ENCODE measurements around the gene DMAC2.
A peak's percentile ranks its signal among the peaks of the same experiment; 100 is the strongest.

The DMAC2 gene

GRCh38 chr19:41427647-41428480 is 11.8 kb downstream of the DMAC2 start:
- H3K4me1 ChIP-seq (ENCODE audit: control insufficient read depth in 1 of 2, insufficient read depth in 2 of 2, low read length in 2 of 2): peaks cover 8 to 38% of the 10 kb centered on the region in 2 donors
- H3K4me3 ChIP-seq (ENCODE audit: low read depth in 1 of 2, low read length in 2 of 2): peak overlapping the region; percentile 70 to 78
- H3K27me3 ChIP-seq (ENCODE audit: low read depth, low read length): no peaks in the 10 kb centered on the region
- peaks cover 17 to 48% of the 10 kb centered on the region in 2 donors for H3K36me3 ChIP-seq (ENCODE audit: control insufficient read depth in 1 of 2, insufficient read depth in 2 of 2, low read length in 2 of 2)
- H3K9me3 ChIP-seq (ENCODE audit: control insufficient read depth in 1 of 2, low read length in 2 of 2): no peaks in the 10 kb centered on the region
- peak overlapping the region; percentile 74 for H3K27ac ChIP-seq (ENCODE audit: low read length)

DNA sequence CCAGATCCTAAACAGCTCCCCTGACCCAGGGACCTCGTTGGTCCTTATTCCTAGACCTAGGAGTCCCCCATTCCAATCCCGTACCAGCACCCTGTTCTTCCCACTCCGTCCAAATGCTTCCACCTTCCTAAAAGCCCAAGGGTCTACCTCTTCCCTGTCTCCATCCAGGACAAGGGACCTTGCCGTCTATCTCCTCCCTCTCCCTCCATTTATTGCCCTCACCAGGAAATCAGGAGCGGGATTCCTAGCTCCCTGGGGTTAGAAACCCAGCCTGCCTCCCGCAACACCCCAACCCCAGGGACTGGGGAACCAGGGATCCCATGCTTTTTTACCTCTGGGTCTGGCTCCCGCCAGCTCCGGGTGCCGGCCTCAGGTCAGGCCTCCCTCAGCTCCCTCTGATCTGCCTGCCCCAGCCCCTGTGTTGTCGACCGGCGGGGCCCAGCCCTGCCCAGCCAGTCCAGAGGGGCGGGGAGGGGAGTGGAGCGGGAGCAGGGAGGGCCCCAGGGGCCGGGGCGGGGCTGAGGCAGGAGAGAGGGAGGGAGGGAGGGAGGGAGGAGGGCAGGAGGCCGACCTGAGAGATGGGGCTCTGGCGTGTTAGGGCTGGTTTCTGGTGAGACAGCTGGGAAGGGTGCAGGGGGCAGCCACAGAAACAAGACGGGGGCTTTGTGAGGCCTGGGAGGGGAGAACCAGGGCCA is 12.6 kb downstream of the DMAC2 start, which contains the start of gene B3GNT8:
Gene B3GNT8 (minus strand): TSS at position 423 of the 695 bp plus-strand sequence. CDS start 596 bp downstream, outside the sequence.
- H3K4me3 ChIP-seq (ENCODE audit: low read depth in 1 of 2, low read length in 2 of 2): peak within 1 kb of the TSS; percentile 78 to 94
- no peaks in the 10 kb centered on the region for H3K27me3 ChIP-seq (ENCODE audit: low read depth, low read length)
- H3K27ac ChIP-seq (ENCODE audit: low read length): peak within 1 kb of the TSS; percentile 97
- peaks cover 17 to 48% of the 10 kb centered on the region in 2 donors for H3K36me3 ChIP-seq (ENCODE audit: control insufficient read depth in 1 of 2, insufficient read depth in 2 of 2, low read length in 2 of 2)
- H3K4me1 ChIP-seq (ENCODE audit: control insufficient read depth in 1 of 2, insufficient read depth in 2 of 2, low read length in 2 of 2): peaks cover 8 to 38% of the 10 kb centered on the region in 2 donors
- H3K9me3 ChIP-seq (ENCODE audit: control insufficient read depth in 1 of 2, low read length in 2 of 2): no peaks in the 10 kb centered on the region

- H3K4me1 ChIP-seq (ENCODE audit: control insufficient read depth in 1 of 2, insufficient read depth in 2 of 2, low read length in 2 of 2): peaks cover 8 to 45% of the 10 kb centered on the region in 2 donors
- peaks cover 9 to 44% of the 10 kb centered on the region in 2 donors for H3K36me3 ChIP-seq (ENCODE audit: control insufficient read depth in 1 of 2, insufficient read depth in 2 of 2, low read length in 2 of 2)
- peak overlapping the region; percentile 97 for H3K27ac ChIP-seq (ENCODE audit: low read length)
- H3K9me3 ChIP-seq (ENCODE audit: control insufficient read depth in 1 of 2, low read length in 2 of 2): no peaks in the 10 kb centered on the region
- no peaks in the 10 kb centered on the region for H3K27me3 ChIP-seq (ENCODE audit: low read depth, low read length)
- peak overlapping the region; percentile 78 to 94 for H3K4me3 ChIP-seq (ENCODE audit: low read depth in 1 of 2, low read length in 2 of 2)
These were observed 13.4 kb downstream of the DMAC2 start for GRCh38 chr19:41426116-41426841.

GRCh38 chr19:41425174-41426115 is 14.3 kb downstream of the DMAC2 start:
- H3K4me1 ChIP-seq (ENCODE audit: control insufficient read depth in 1 of 2, insufficient read depth in 2 of 2, low read length in 2 of 2): peaks cover 8 to 50% of the 10 kb centered on the region in 2 donors
- no peaks in the 10 kb centered on the region for H3K9me3 ChIP-seq (ENCODE audit: control insufficient read depth in 1 of 2, low read length in 2 of 2)
- peaks cover 7 to 46% of the 10 kb centered on the region in 2 donors for H3K36me3 ChIP-seq (ENCODE audit: control insufficient read depth in 1 of 2, insufficient read depth in 2 of 2, low read length in 2 of 2)
- peak overlapping the region; percentile 37 to 78 for H3K4me3 ChIP-seq (ENCODE audit: low read depth in 1 of 2, low read length in 2 of 2)
- H3K27me3 ChIP-seq (ENCODE audit: low read depth, low read length): no peaks in the 10 kb centered on the region
- H3K27ac ChIP-seq (ENCODE audit: low read length): peak overlapping the region; percentile 45

DNA sequence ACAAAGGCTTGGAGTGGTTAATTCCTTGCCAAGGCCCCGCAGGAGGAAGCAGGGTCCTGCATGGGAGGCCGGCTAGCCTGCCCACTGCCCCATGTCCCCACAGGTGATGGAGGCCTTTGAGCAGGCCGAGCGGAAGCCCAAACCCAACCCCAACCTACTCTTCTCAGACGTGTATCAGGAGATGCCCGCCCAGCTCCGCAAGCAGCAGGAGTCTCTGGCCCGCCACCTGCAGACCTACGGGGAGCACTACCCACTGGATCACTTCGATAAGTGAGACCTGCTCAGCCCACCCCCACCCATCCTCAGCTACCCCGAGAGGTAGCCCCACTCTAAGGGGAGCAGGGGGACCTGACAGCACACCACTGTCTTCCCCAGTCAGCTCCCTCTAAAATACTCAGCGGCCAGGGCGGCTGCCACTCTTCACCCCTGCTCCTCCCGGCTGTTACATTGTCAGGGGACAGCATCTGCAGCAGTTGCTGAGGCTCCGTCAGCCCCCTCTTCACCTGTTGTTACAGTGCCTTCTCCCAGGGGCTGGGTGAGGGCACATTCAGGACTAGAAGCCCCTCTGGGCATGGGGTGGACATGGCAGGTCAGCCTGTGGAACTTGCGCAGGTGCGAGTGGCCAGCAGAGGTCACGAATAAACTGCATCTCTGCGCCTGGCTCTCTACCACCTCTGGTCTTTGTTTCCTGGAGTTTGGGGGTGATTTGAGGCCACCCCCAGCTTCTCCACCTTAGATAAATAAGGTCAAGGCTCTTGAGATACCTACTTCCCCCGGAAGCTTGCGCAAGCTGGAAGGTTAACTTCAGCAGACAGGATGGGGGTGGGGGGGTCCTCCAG is 15.2 kb downstream of the DMAC2 start:
- Histone ChIP-seq H3K4me1 (ENCODE audit: control insufficient read depth in 1 of 2, insufficient read depth in 2 of 2, low read length in 2 of 2) (peaks cover 8 to 50% of the 10 kb centered on the region in 2 donors), H3K9me3 (ENCODE audit: control insufficient read depth in 1 of 2, low read length in 2 of 2) (no peaks in the 10 kb centered on the region), H3K4me3 (ENCODE audit: low read depth in 1 of 2, low read length in 2 of 2) (no peak overlapping the region), H3K27me3 (ENCODE audit: low read depth, low read length) (no peaks in the 10 kb centered on the region), H3K36me3 (ENCODE audit: control insufficient read depth in 1 of 2, insufficient read depth in 2 of 2, low read length in 2 of 2) (peaks cover 10 to 55% of the 10 kb centered on the region in 2 donors), H3K27ac (ENCODE audit: low read length) (peak overlapping the region; percentile 45)

- Histone ChIP-seq H3K4me1 (ENCODE audit: control insufficient read depth in 1 of 2, insufficient read depth in 2 of 2, low read length in 2 of 2) (peaks cover 4 to 41% of the 10 kb centered on the region in 2 donors), H3K9me3 (ENCODE audit: control insufficient read depth in 1 of 2, low read length in 2 of 2) (no peaks in the 10 kb centered on the region), H3K27me3 (ENCODE audit: low read depth, low read length) (no peaks in the 10 kb centered on the region), H3K36me3 (ENCODE audit: control insufficient read depth in 1 of 2, insufficient read depth in 2 of 2, low read length in 2 of 2) (peaks cover 22 to 68% of the 10 kb centered on the region in 2 donors), H3K27ac (ENCODE audit: low read length) (no peak overlapping the region), H3K4me3 (ENCODE audit: low read depth in 1 of 2, low read length in 2 of 2) (no peak overlapping the region)
These were observed 16.8 kb downstream of the DMAC2 start for GRCh38 chr19:41422955-41423354.

DNA sequence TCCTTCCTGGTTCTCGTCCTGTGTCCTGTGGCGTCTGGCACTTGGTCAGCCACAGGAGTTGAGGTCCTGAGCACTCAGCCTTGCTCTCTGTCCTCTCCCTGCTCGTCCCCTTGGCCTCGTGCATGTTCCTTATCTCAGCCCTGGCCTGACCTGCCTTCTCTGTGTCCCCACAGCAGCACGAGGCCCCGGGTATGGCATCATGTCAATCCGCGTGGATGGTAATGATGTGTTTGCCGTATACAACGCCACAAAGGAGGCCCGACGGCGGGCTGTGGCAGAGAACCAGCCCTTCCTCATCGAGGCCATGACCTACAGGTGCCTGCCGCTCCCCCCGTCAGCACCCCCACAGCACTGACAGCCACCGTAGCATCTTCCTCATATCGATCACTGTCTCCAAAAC is 17.3 kb downstream of the DMAC2 start:
- Histone ChIP-seq H3K4me1 (ENCODE audit: control insufficient read depth in 1 of 2, insufficient read depth in 2 of 2, low read length in 2 of 2) (peaks cover 4 to 37% of the 10 kb centered on the region in 2 donors), H3K4me3 (ENCODE audit: low read depth in 1 of 2, low read length in 2 of 2) (no peak overlapping the region), H3K36me3 (ENCODE audit: control insufficient read depth in 1 of 2, insufficient read depth in 2 of 2, low read length in 2 of 2) (peaks cover 22 to 69% of the 10 kb centered on the region in 2 donors), H3K27me3 (ENCODE audit: low read depth, low read length) (no peaks in the 10 kb centered on the region), H3K27ac (ENCODE audit: low read length) (no peak overlapping the region), H3K9me3 (ENCODE audit: control insufficient read depth in 1 of 2, low read length in 2 of 2) (no peaks in the 10 kb centered on the region)

DNA sequence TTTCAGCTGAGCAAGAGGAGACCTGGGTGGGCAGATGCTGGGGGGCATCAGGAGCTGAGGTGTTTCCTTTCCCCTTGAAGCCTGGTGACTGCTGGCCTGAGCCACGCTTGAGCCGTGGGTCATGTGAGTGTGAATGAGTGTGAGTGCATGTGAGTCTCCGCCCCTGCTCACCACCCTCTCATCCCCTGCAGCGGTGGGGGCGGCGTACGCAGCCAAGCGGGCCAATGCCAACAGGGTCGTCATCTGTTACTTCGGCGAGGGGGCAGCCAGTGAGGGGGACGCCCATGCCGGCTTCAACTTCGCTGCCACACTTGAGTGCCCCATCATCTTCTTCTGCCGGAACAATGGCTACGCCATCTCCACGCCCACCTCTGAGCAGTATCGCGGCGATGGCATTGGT is 17.7 kb downstream of the DMAC2 start:
- H3K27me3 ChIP-seq (ENCODE audit: low read depth, low read length): no peaks in the 10 kb centered on the region
- peaks cover 22 to 73% of the 10 kb centered on the region in 2 donors for H3K36me3 ChIP-seq (ENCODE audit: control insufficient read depth in 1 of 2, insufficient read depth in 2 of 2, low read length in 2 of 2)
- H3K27ac ChIP-seq (ENCODE audit: low read length): no peak overlapping the region
- H3K9me3 ChIP-seq (ENCODE audit: control insufficient read depth in 1 of 2, low read length in 2 of 2): no peaks in the 10 kb centered on the region
- no peak overlapping the region for H3K4me3 ChIP-seq (ENCODE audit: low read depth in 1 of 2, low read length in 2 of 2)
- H3K4me1 ChIP-seq (ENCODE audit: control insufficient read depth in 1 of 2, insufficient read depth in 2 of 2, low read length in 2 of 2): peaks cover 3 to 35% of the 10 kb centered on the region in 2 donors

DNA sequence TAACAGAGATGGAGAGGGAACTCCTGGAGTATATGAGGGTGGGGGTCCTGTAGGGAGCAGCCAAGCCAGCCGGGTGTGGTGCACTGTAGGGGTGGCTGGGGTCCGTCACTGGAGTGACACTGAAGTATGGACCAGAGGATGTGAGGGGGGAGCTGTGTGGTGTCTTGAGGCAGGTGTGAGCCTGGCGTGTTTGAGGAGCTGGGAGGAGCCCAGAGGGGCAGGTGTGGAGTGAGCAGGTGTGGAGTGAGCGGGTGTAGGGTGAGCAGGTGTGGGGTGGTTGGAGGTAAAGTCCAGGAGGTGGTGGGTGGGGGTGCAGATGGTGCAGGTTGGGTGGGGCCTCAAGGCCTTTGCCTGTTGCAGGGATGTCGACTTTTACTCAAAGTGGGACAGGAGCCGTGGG is 18.4 kb downstream of the DMAC2 start:
- Histone ChIP-seq H3K4me3 (ENCODE audit: low read depth in 1 of 2, low read length in 2 of 2) (no peak overlapping the region), H3K9me3 (ENCODE audit: control insufficient read depth in 1 of 2, low read length in 2 of 2) (no peaks in the 10 kb centered on the region), H3K36me3 (ENCODE audit: control insufficient read depth in 1 of 2, insufficient read depth in 2 of 2, low read length in 2 of 2) (peaks cover 23 to 80% of the 10 kb centered on the region in 2 donors), H3K27ac (ENCODE audit: low read length) (peak overlapping the region; percentile 12), H3K4me1 (ENCODE audit: control insufficient read depth in 1 of 2, insufficient read depth in 2 of 2, low read length in 2 of 2) (peaks cover 0 to 29% of the 10 kb centered on the region in 2 donors), H3K27me3 (ENCODE audit: low read depth, low read length) (no peaks in the 10 kb centered on the region)
